Measurements from ENCODE around the gene SMARCA5. TPM values are rescaled to one million over a fixed set of nuclear protein-coding genes. Genes with fewer than 3 reads are reported as not detected.

Gene SMARCA5, protein sequence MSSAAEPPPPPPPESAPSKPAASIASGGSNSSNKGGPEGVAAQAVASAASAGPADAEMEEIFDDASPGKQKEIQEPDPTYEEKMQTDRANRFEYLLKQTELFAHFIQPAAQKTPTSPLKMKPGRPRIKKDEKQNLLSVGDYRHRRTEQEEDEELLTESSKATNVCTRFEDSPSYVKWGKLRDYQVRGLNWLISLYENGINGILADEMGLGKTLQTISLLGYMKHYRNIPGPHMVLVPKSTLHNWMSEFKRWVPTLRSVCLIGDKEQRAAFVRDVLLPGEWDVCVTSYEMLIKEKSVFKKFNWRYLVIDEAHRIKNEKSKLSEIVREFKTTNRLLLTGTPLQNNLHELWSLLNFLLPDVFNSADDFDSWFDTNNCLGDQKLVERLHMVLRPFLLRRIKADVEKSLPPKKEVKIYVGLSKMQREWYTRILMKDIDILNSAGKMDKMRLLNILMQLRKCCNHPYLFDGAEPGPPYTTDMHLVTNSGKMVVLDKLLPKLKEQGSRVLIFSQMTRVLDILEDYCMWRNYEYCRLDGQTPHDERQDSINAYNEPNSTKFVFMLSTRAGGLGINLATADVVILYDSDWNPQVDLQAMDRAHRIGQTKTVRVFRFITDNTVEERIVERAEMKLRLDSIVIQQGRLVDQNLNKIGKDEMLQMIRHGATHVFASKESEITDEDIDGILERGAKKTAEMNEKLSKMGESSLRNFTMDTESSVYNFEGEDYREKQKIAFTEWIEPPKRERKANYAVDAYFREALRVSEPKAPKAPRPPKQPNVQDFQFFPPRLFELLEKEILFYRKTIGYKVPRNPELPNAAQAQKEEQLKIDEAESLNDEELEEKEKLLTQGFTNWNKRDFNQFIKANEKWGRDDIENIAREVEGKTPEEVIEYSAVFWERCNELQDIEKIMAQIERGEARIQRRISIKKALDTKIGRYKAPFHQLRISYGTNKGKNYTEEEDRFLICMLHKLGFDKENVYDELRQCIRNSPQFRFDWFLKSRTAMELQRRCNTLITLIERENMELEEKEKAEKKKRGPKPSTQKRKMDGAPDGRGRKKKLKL
- total RNA-seq, result 10 to 100 TPM; 35.3 to 46.4 (median 41.8) TPM
- 10 to 100 TPM in 2 of 3 donors, 1 to 10 TPM in 1; 9.6 to 19.8 (median 12.9) TPM for polyA plus RNA-seq

GRCh38 chr4:143513314-143514168 is at the start of gene SMARCA5:
Gene SMARCA5 (plus strand): TSS chr4:143513702. CDS start chr4:143513925, 223 bp downstream.
- intact Hi-C loops (cut with DNase I), result loop anchor here (2.0 kb wide), 1 partner anchor 177 kb away; the partner anchor contains the start of gene GAB1
- Histone ChIP-seq H3K4me1 (peaks cover 0 to 40% (median 35%) of the 10 kb centered on the region in 4 donors), H3K9me3 (no peaks in the 10 kb centered on the region), H3K4me3 (peak within 1 kb of the TSS; percentile 81 to 98 (median 94)), H3K27me3 (no peaks in the 10 kb centered on the region), H3K36me3 (peaks cover 0 to 12% (median 0%) of the 10 kb centered on the region in 4 donors), H3K27ac (peak within 1 kb of the TSS; percentile 96 to 100 (median 98))
- whole genome bisulfite sequencing, 2 donors, result 0% methylated on average over 86 of the region's 86 CpGs
- peak; percentile 99 for DNase-seq
- peak; percentile 93 to 94 for TF ChIP-seq POLR2A (IDR thresholded peaks at IDR 0.05)
- no peak for TF ChIP-seq CTCF (IDR thresholded peaks at IDR 0.05)
- TF ChIP-seq POLR2AphosphoS5 (IDR thresholded peaks at IDR 0.05), result peak; percentile 96 to 98 (median 97)
- TF ChIP-seq EP300 (IDR thresholded peaks at IDR 0.05), result no peak

DNA sequence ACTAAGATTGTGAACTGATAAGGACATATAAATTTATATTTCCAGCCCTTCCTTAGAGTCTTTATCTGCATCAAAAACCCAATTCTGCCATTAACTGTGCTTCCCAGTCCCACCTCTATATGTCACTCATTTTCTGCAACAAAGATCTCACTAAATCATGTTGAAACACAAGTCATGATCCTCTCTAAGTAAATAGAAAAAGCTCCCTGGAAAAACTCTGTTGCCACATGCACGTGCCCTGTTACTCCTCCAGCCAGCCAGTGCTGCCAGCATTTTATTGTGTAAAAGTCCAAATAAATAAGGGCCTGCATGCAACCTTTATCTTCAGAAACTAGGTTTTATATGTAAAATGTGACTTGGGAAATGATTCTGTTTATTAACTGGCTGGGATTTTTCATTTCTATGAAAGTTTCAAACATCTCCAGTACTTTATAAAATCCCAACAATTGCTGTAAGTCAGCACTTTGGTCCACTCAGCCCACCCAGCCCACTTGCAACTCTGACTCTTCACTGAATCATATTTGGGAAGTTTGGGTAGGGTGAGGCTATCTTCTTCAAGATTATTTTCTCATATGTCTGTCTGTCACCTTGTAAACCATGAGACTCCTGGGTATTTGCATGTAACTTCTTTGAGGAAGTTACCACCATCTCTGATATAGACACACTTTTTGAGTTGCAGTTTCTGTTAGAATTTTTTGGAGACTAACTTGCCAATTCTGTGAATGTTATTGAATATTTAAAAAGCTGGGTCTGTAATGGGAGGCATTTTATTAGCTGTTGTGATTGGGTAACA is 40.0 kb upstream of the SMARCA5 start:
- H3K9me3 ChIP-seq, result no peaks in the 10 kb centered on the region
- no peaks in the 10 kb centered on the region for H3K27me3 ChIP-seq
- intact Hi-C loops (cut with DNase I), result no loop called here
- H3K4me3 ChIP-seq, result no peak overlapping the region
- no peak overlapping the region for H3K27ac ChIP-seq
- no peaks in the 10 kb centered on the region for H3K4me1 ChIP-seq
- DNase-seq, result no peak
- peaks cover 0 to 46% (median 5%) of the 10 kb centered on the region in 4 donors for H3K36me3 ChIP-seq
- no peak for TF ChIP-seq POLR2A (IDR thresholded peaks at IDR 0.05)
- no peak for TF ChIP-seq CTCF (IDR thresholded peaks at IDR 0.05)
- TF ChIP-seq POLR2AphosphoS5 (IDR thresholded peaks at IDR 0.05), result no peak
- TF ChIP-seq EP300 (IDR thresholded peaks at IDR 0.05), result no peak
- WGBS, 2 donors, result 65 to 76% methylated on average over 1 of the region's 1 CpG

- Histone ChIP-seq H3K36me3 (peaks cover 0 to 12% (median 0%) of the 10 kb centered on the region in 4 donors), H3K27ac (no peak overlapping the region), H3K4me3 (no peak overlapping the region), H3K4me1 (no peaks in the 10 kb centered on the region), H3K9me3 (no peaks in the 10 kb centered on the region), H3K27me3 (no peaks in the 10 kb centered on the region)
- intact Hi-C loops (cut with DNase I), result no loop called here
- WGBS, 2 donors, result 86 to 91% methylated on average over 2 of the region's 2 CpGs
- no peak for DNase-seq
- TF ChIP-seq POLR2AphosphoS5 (IDR thresholded peaks at IDR 0.05), result no peak
- no peak for TF ChIP-seq POLR2A (IDR thresholded peaks at IDR 0.05)
- no peak for TF ChIP-seq EP300 (IDR thresholded peaks at IDR 0.05)
- TF ChIP-seq CTCF (IDR thresholded peaks at IDR 0.05), result no peak
Observed at GRCh38 chr4:143477487-143477886, 36.0 kb upstream of the SMARCA5 start.
